Astrocyte (in vitro differentiated cells and primary cell): ENCODE measurements around the gene VGLL4. TPM values are rescaled to one million over a fixed set of nuclear protein-coding genes. Genes with fewer than 3 reads are reported as not detected.

Experiments used
- DNase-seq: peaks from one replicate; pipeline ENCODE4 v3.0.0-alpha.2; 2010; ENCODE audit warnings: low read depth
- FAIRE-seq: peaks from 2 replicates; lab custom pipeline; 2011; peaks lifted over from hg19 to GRCh38; lab: Jason Lieb, UNC
- H2AFZ ChIP-seq: 2 replicates; pipeline ENCODE4 v1.6.0; 2012; ENCODE audit warnings: low read depth, low read length, inconsistent platforms
- H3K27ac ChIP-seq: 2 replicates; pipeline ENCODE4 v1.5.1; 2011; ENCODE audit warnings: low read depth, low read length, inconsistent platforms
- H3K27me3 ChIP-seq: 2 replicates; pipeline ENCODE4 v1.6.0; 2011; ENCODE audit warnings: low read length, inconsistent platforms; ENCODE audit not compliant: insufficient read depth
- H3K36me3 ChIP-seq: 2 replicates; pipeline ENCODE4 v1.5.1; 2011; ENCODE audit warnings: low read length, inconsistent platforms; ENCODE audit not compliant: insufficient read depth
- H3K4me1 ChIP-seq: 2 replicates; pipeline ENCODE4 v1.5.1; 2011; ENCODE audit warnings: low read length, inconsistent platforms; ENCODE audit not compliant: insufficient read depth
- H3K4me2 ChIP-seq: 2 replicates; pipeline ENCODE4 v1.6.0; 2012; ENCODE audit warnings: low read length, inconsistent platforms
- H3K4me3 ChIP-seq: 2 replicates; pipeline ENCODE4 v1.5.1; 2011; ENCODE audit warnings: low read depth, mild to moderate bottlenecking, low read length, inconsistent platforms; ENCODE audit not compliant: insufficient read depth
- H3K79me2 ChIP-seq: 2 replicates; pipeline ENCODE4 v1.6.0; 2012; ENCODE audit warnings: mild to moderate bottlenecking, low read length, inconsistent platforms; ENCODE audit not compliant: insufficient read depth
- H3K9ac ChIP-seq: 2 replicates; pipeline ENCODE4 v1.6.0; 2012; ENCODE audit warnings: mild to moderate bottlenecking, low read length, inconsistent platforms
- H3K9me3 ChIP-seq: 2 replicates; pipeline ENCODE4 v1.5.1; 2012; ENCODE audit warnings: low read depth, mild to moderate bottlenecking, low read length, inconsistent platforms; ENCODE audit not compliant: insufficient read depth
- H4K20me1 ChIP-seq: 2 replicates; pipeline ENCODE4 v1.6.0; 2012; ENCODE audit warnings: low read length, inconsistent platforms; ENCODE audit not compliant: insufficient read depth
- H3K27ac Mint-ChIP-seq: one replicate; pipeline ENCODE4 v1.8.0; 2021; ENCODE audit warnings: mild to moderate bottlenecking, mixed read lengths; ENCODE audit not compliant: unreplicated experiment
- H3K27me3 Mint-ChIP-seq: one replicate; pipeline ENCODE4 v1.8.0; 2021; ENCODE audit warnings: low read depth, mixed read lengths; ENCODE audit not compliant: unreplicated experiment
- H3K36me3 Mint-ChIP-seq: one replicate; pipeline ENCODE4 v1.8.0; 2021; ENCODE audit warnings: low read depth, mixed read lengths; ENCODE audit not compliant: unreplicated experiment
- H3K4me1 Mint-ChIP-seq: one replicate; pipeline ENCODE4 v1.8.0; 2021; ENCODE audit warnings: low read depth, mixed read lengths; ENCODE audit not compliant: unreplicated experiment
- H3K4me3 Mint-ChIP-seq: one replicate; pipeline ENCODE4 v1.8.0; 2021; ENCODE audit warnings: mild to moderate bottlenecking, moderate library complexity, mixed read lengths; ENCODE audit not compliant: unreplicated experiment
- H3K9me3 Mint-ChIP-seq: one replicate; pipeline ENCODE4 v1.8.0; 2021; ENCODE audit warnings: mild to moderate bottlenecking, mixed read lengths; ENCODE audit not compliant: unreplicated experiment
- EZH2 ChIP-seq: IDR thresholded peaks from 2 replicates; pipeline ENCODE4 v1.6.1; 2012; ENCODE audit warnings: mild to moderate bottlenecking, low read length, inconsistent platforms; ENCODE audit not compliant: insufficient read depth
- total RNA-seq: library from RNA; stranded (reverse); gene quantifications from 2 replicates; pipeline ENCODE4 v1.2.1, GENCODE V29; 2021
- TF ChIP-seq, protein P1 (sequence below): IDR thresholded peaks from 2 replicates; pipeline ENCODE4 v1.5.1; 2011; ENCODE audit warnings: low read depth, mild to moderate bottlenecking, inconsistent platforms, low read length, moderate library complexity; ENCODE audit not compliant: insufficient read depth

VGLL4 gene
- total RNA-seq, 1 donor from 2014 or later: 70.3 TPM

- no peaks in the 10 kb centered on the region for H3K36me3 ChIP-seq
- Mint-ChIP-seq H3K4me1 (peaks cover 33% of the 10 kb centered on the region), H3K36me3 (peaks cover 5% of the 10 kb centered on the region), H3K4me3 (no peak overlapping the region), H3K27me3 (no peaks in the 10 kb centered on the region), H3K9me3 (peaks cover 4% of the 10 kb centered on the region), H3K27ac (peak overlapping the region; percentile 22)
- no peak overlapping the region for H3K9ac ChIP-seq
- H3K4me3 ChIP-seq: no peak overlapping the region
- no peaks in the 10 kb centered on the region for H3K9me3 ChIP-seq
- no peak overlapping the region for H3K27ac ChIP-seq
- no peak overlapping the region for H3K4me2 ChIP-seq
- no peaks in the 10 kb centered on the region for H4K20me1 ChIP-seq
- H2AFZ ChIP-seq: no peak overlapping the region
- FAIRE-seq: peak; percentile 5
- H3K27me3 ChIP-seq: no peaks in the 10 kb centered on the region
- peaks cover 27% of the 10 kb centered on the region for H3K4me1 ChIP-seq
- TF ChIP-seq EZH2: no peak
- TF ChIP-seq, protein P1, sequence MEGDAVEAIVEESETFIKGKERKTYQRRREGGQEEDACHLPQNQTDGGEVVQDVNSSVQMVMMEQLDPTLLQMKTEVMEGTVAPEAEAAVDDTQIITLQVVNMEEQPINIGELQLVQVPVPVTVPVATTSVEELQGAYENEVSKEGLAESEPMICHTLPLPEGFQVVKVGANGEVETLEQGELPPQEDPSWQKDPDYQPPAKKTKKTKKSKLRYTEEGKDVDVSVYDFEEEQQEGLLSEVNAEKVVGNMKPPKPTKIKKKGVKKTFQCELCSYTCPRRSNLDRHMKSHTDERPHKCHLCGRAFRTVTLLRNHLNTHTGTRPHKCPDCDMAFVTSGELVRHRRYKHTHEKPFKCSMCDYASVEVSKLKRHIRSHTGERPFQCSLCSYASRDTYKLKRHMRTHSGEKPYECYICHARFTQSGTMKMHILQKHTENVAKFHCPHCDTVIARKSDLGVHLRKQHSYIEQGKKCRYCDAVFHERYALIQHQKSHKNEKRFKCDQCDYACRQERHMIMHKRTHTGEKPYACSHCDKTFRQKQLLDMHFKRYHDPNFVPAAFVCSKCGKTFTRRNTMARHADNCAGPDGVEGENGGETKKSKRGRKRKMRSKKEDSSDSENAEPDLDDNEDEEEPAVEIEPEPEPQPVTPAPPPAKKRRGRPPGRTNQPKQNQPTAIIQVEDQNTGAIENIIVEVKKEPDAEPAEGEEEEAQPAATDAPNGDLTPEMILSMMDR: no peak
- H3K79me2 ChIP-seq: no peaks in the 10 kb centered on the region
- no peak for DNase-seq
Observed at GRCh38 chr3:11507719-11508118, 136.0 kb downstream of the VGLL4 start.

Other genes with a start within 250 kb of the VGLL4 start
- 13.9 TPM in 2 replicates for gene TAMM41, start 203.0 kb upstream of the VGLL4 start, total RNA-seq